Gastrocnemius medialis (tissue), 4 donors: ENCODE results near the gene HSDL2.

Experiments used
- CTCF ChIP-seq, 5 experiments: fragments of 450-650 bp in 3 of 5; fragments of 200-600 bp in 2 of 5; sonication (generic) in 2 of 5; IDR thresholded peaks in 4 of 5; conservative IDR thresholded peaks in 1 of 5; 1 replicate in 4 of 5; 2 replicates in 1 of 5; pipeline ENCODE4 v1.5.1; 2016 to 2019; ENCODE audit warnings: antibody characterized with exemption in 5 of 5, mild to moderate bottlenecking in 3 of 5, moderate library complexity in 3 of 5
- POLR2A ChIP-seq, 2 donors: fragments of 450-650 bp; IDR thresholded peaks; one replicate each; pipeline ENCODE4 v1.6.1; 2017; ENCODE audit warnings: antibody characterized with exemption in 2 of 2, mild to moderate bottlenecking in 2 of 2, moderate library complexity in 2 of 2

- no peak for TF ChIP-seq CTCF (IDR thresholded peaks at IDR 0.05 in 4 of 5, conservative IDR thresholded peaks at IDR 0.05 in 1 of 5)
- no peak for TF ChIP-seq POLR2A (IDR thresholded peaks at IDR 0.05)
Measured at GRCh38 chr9:112367465-112367864, 12.4 kb upstream of the HSDL2 start.
